Omental fat pad (tissue), 4 donors: Measurements from ENCODE around the gene FAM168A. TPM values are rescaled to one million over a fixed set of nuclear protein-coding genes. Genes with fewer than 3 reads are reported as not detected.

Experiments used
- ATAC-seq: fragments of 150-250 bp; one replicate; pipeline ENCODE4 v1.9.1; 2016; ENCODE audit warnings: mild to moderate bottlenecking, moderate library complexity; ENCODE audit not compliant: low FRiP score
- DNase-seq: peaks from one replicate; pipeline ENCODE4 v3.0.0-alpha.2; 2019; ENCODE audit warnings: low spot score
- total RNA-seq, 4 donors: library from RNA; depleted of rRNA; stranded (reverse); fragments of >200 nt; gene quantifications; one replicate each; pipeline ENCODE4 v1.1.0, GENCODE V29; 2016
- TF ChIP-seq, protein P1 (sequence below), 3 donors: fragments of 450-650 bp; IDR thresholded peaks; one replicate each; pipeline ENCODE4 v1.5.1; 2016 to 2017; ENCODE audit warnings: antibody characterized with exemption in 3 of 3, mild to moderate bottlenecking in 3 of 3, moderate library complexity in 2 of 3

The FAM168A gene
- total RNA-seq, 4 donors from 2014 or later, result 13.9 to 30.9 (median 21.0) TPM

- TF ChIP-seq, protein P1, sequence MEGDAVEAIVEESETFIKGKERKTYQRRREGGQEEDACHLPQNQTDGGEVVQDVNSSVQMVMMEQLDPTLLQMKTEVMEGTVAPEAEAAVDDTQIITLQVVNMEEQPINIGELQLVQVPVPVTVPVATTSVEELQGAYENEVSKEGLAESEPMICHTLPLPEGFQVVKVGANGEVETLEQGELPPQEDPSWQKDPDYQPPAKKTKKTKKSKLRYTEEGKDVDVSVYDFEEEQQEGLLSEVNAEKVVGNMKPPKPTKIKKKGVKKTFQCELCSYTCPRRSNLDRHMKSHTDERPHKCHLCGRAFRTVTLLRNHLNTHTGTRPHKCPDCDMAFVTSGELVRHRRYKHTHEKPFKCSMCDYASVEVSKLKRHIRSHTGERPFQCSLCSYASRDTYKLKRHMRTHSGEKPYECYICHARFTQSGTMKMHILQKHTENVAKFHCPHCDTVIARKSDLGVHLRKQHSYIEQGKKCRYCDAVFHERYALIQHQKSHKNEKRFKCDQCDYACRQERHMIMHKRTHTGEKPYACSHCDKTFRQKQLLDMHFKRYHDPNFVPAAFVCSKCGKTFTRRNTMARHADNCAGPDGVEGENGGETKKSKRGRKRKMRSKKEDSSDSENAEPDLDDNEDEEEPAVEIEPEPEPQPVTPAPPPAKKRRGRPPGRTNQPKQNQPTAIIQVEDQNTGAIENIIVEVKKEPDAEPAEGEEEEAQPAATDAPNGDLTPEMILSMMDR (IDR thresholded peaks at IDR 0.05), result no peak
- DNase-seq (no peak), ATAC-seq (no peak)
These were observed 25.8 kb upstream of the FAM168A start for GRCh38 chr11:73623686-73624085.

DNA sequence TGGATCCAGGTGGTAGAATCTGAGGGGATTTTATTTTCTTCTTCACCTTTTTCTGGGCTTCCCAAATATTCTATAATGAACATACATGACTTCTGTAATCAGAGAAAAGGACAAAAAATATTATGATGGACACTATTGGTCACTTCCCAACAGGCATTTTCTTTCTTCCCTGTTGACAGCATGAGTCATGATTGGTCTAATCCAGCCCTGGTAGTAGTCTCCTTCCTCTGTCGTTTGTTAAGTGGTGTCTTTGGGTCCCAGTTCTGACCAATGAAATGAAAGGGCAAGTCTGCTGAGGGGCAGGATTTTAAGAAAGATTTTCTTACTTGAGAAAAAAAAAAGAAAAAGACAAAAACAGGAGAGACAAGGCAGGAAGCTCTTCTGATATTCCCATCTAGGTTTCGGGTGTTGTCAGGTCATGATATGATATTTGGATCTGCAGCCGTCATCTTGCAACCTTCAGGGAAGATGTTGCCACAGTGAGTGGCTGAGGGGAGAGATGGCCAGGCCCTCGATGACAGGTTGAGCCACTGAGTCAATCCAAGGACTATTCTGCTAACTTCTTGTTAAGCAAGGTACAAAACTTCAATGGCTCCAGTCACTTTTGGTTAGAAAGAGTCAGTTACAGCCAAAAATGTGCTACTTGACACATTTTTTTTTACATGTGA lies 25.1 kb upstream of the FAM168A start:
- DNase-seq (no peak), ATAC-seq (no peak)
- TF ChIP-seq, protein P1 (IDR thresholded peaks at IDR 0.05), result no peak

DNA sequence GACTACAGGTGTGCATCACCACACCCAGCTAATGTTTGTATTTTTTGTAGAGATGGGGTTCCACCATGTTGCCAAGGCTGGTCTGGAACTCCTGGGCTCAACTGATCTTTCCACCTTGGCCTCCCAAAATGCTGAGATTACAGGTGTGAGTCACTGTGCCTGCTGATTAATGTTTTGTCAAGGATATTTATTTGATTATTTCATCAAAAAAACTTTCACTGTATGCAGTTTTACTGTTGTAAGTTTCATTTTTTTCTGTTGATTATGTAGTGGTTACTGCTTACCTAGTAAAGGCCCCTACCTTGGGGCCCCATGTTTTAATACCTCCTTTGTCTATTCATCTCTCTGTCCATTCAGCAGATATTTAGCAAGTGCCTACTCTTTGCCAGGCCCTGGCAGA lies 16.7 kb upstream of the FAM168A start:
- DNase-seq (no peak), ATAC-seq (no peak)
- TF ChIP-seq, protein P1 (IDR thresholded peaks at IDR 0.05), result no peak

- TF ChIP-seq, protein P1 (IDR thresholded peaks at IDR 0.05), result no peak
- no peak for ATAC-seq
These were observed 14.8 kb upstream of the FAM168A start for GRCh38 chr11:73612601-73613140.

DNA sequence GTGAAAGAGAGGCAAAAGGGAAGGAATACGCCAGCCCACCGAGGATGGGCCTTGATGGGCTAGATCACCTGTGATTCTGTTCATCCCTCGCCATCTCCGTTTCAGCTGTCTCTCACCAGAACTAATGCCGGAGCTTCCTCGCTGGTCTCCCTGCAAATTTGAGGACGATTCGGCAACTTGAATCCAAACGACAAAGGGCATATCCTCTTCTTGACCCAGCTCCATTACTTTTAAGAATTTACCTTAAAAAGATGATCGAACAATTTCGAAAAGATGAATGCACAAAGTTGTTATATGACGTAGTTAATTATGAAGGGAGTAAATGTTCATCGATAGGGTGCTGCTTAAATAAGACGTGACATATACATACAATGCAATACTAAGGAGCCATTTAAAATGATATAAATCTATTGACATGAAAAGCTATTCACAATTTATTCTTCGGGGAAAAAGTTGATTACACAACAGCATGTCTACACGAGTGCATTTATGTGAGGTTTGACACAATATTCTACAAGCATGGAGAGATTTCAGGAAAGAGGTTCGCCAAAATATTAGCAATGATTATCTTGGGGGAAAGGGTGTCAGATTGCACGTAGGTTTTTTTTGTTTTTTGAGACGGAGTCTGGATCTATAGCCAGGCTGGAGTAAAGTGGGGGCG lies 937 bp upstream of the FAM168A start:
- DNase-seq (no peak), ATAC-seq (no peak)
- TF ChIP-seq, protein P1 (IDR thresholded peaks at IDR 0.05), result no peak

More at GRCh38 chr11:73612601-73613140, 14.8 kb upstream of the FAM168A start:
- no peak for DNase-seq

DNA sequence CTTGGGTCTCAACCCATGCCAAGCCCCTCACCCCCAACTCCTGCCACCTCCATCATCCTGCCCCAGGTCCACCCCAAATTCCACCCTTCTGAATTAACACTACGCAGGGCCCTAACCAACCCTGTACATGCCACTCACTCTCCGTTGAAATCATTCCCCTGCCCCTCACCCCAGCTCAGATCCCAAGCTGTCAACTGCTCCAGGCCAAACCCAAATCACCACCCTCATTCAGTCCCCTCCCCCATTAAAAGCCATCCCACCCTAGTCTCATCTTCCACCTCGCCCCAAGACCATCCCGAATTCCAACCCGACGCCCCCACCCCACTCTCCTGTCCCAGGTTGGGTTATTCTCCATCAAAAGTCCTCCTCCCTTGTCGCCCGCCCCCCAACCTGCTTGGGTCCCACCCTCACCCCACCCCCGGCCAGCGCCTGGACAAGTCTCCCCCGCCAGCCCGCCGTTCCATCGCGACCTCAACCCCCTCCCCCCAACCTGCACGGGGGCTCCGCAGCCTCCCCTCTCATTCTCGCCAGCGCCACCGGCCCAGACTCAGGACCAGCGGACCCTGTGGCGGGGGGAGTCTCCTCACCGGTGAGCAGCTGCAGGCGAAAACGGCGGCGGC lies 466 bp downstream of the FAM168A start:
- ATAC-seq, result no peak

More for the DNA sequence above, 466 bp downstream of the FAM168A start:
- TF ChIP-seq, protein P1 (IDR thresholded peaks at IDR 0.05), result no peak
- no peak for DNase-seq
